Nephron progenitor cell (in vitro differentiated cells): ENCODE results near the gene IL20.

Source experiments
- DNase-seq: peaks from one replicate; pipeline ENCODE4 v3.0.0; 2021
- H3K27ac Mint-ChIP-seq: 2 replicates; pipeline ENCODE4 v1.8.0; 2021; ENCODE audit warnings: mild to moderate bottlenecking, moderate library complexity, mixed read lengths
- H3K27me3 Mint-ChIP-seq: 2 replicates; pipeline ENCODE4 v1.8.0; 2021; ENCODE audit warnings: mild to moderate bottlenecking, low read depth, mixed read lengths; ENCODE audit not compliant: poor library complexity
- H3K36me3 Mint-ChIP-seq: 2 replicates; pipeline ENCODE4 v1.8.0; 2021; ENCODE audit warnings: low read depth, mixed read lengths
- H3K4me1 Mint-ChIP-seq: 2 replicates; pipeline ENCODE4 v1.8.0; 2021; ENCODE audit warnings: mixed read lengths
- H3K4me3 Mint-ChIP-seq: 2 replicates; pipeline ENCODE4 v1.8.0; 2021; ENCODE audit warnings: mild to moderate bottlenecking, moderate library complexity, mixed read lengths
- H3K9me3 Mint-ChIP-seq: 2 replicates; pipeline ENCODE4 v1.8.0; 2021; ENCODE audit warnings: mild to moderate bottlenecking, moderate library complexity, mixed read lengths
- TF ChIP-seq, protein P1 (sequence below): fragments of 200-600 bp; sonication (generic); IDR thresholded peaks from 2 replicates; pipeline ENCODE4 v1.5.0; 2021; ENCODE audit warnings: antibody characterized with exemption

Gene IL20

GRCh38 chr1:206826394-206826793, 39.0 kb upstream of the IL20 start:
- Mint-ChIP-seq H3K27ac (peak overlapping the region; percentile 62), H3K9me3 (no peaks in the 10 kb centered on the region), H3K4me3 (no peak overlapping the region), H3K4me1 (peaks cover 27% of the 10 kb centered on the region), H3K36me3 (no peaks in the 10 kb centered on the region), H3K27me3 (peaks cover 12% of the 10 kb centered on the region)
- DNase-seq: no peak
- TF ChIP-seq, protein P1, sequence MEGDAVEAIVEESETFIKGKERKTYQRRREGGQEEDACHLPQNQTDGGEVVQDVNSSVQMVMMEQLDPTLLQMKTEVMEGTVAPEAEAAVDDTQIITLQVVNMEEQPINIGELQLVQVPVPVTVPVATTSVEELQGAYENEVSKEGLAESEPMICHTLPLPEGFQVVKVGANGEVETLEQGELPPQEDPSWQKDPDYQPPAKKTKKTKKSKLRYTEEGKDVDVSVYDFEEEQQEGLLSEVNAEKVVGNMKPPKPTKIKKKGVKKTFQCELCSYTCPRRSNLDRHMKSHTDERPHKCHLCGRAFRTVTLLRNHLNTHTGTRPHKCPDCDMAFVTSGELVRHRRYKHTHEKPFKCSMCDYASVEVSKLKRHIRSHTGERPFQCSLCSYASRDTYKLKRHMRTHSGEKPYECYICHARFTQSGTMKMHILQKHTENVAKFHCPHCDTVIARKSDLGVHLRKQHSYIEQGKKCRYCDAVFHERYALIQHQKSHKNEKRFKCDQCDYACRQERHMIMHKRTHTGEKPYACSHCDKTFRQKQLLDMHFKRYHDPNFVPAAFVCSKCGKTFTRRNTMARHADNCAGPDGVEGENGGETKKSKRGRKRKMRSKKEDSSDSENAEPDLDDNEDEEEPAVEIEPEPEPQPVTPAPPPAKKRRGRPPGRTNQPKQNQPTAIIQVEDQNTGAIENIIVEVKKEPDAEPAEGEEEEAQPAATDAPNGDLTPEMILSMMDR: no peak

- no peak for DNase-seq
- H3K4me1 Mint-ChIP-seq: peaks cover 41% of the 10 kb centered on the region
- peaks cover 15% of the 10 kb centered on the region for H3K27me3 Mint-ChIP-seq
- no peak overlapping the region for H3K4me3 Mint-ChIP-seq
- TF ChIP-seq, protein P1: no peak
- peak overlapping the region; percentile 27 for H3K27ac Mint-ChIP-seq
- no peaks in the 10 kb centered on the region for H3K9me3 Mint-ChIP-seq
- no peaks in the 10 kb centered on the region for H3K36me3 Mint-ChIP-seq
Observed at GRCh38 chr1:206828061-206828460, 37.4 kb upstream of the IL20 start.

GRCh38 chr1:206828765-206829164, 36.7 kb upstream of the IL20 start:
- Mint-ChIP-seq H3K4me3 (no peak overlapping the region), H3K4me1 (peaks cover 48% of the 10 kb centered on the region), H3K9me3 (no peaks in the 10 kb centered on the region), H3K27ac (no peak overlapping the region), H3K36me3 (no peaks in the 10 kb centered on the region), H3K27me3 (peaks cover 17% of the 10 kb centered on the region)
- no peak for DNase-seq
- TF ChIP-seq, protein P1: no peak

DNA sequence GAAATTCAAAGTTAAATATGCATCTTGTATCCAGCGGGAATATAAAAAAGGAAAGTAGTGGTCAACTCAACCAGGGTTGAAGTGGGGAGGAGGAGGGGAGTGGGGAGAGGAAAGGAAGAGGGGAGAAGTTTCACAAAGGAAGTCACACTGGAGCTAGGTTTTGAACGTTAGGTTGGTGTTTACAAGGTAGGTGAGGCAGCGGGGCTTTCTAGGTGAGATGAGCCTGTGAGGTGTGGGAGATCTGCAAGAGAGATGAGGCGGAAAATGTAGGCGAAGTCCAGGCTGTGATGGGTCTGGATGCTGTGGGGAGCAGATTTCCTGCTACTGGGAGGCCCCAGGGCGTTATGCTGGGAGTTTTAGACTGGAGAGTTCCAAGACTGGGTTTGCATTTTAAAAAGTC, 36.1 kb upstream of the IL20 start:
- H3K27me3 Mint-ChIP-seq: peaks cover 19% of the 10 kb centered on the region
- no peak overlapping the region for H3K4me3 Mint-ChIP-seq
- no peak for DNase-seq
- H3K27ac Mint-ChIP-seq: no peak overlapping the region
- H3K4me1 Mint-ChIP-seq: peaks cover 49% of the 10 kb centered on the region
- H3K9me3 Mint-ChIP-seq: no peaks in the 10 kb centered on the region
- H3K36me3 Mint-ChIP-seq: no peaks in the 10 kb centered on the region
- TF ChIP-seq, protein P1: no peak

- Mint-ChIP-seq H3K4me1 (peaks cover 53% of the 10 kb centered on the region), H3K9me3 (no peaks in the 10 kb centered on the region), H3K27me3 (peaks cover 19% of the 10 kb centered on the region), H3K36me3 (no peaks in the 10 kb centered on the region), H3K4me3 (no peak overlapping the region), H3K27ac (no peak overlapping the region)
- DNase-seq: no peak
- TF ChIP-seq, protein P1: no peak
Observed at GRCh38 chr1:206829875-206830274, 35.5 kb upstream of the IL20 start.

GRCh38 chr1:206831650-206832049, 33.8 kb upstream of the IL20 start:
- no peak overlapping the region for H3K4me3 Mint-ChIP-seq
- H3K4me1 Mint-ChIP-seq: peaks cover 50% of the 10 kb centered on the region
- no peaks in the 10 kb centered on the region for H3K9me3 Mint-ChIP-seq
- no peaks in the 10 kb centered on the region for H3K36me3 Mint-ChIP-seq
- TF ChIP-seq, protein P1: no peak
- H3K27me3 Mint-ChIP-seq: peaks cover 19% of the 10 kb centered on the region
- no peak for DNase-seq
- no peak overlapping the region for H3K27ac Mint-ChIP-seq
